Mesothelial cell of epicardium (in vitro differentiated cells): ENCODE measurements around the gene NLRC3. TPM values are rescaled to one million over a fixed set of nuclear protein-coding genes. Genes with fewer than 3 reads are reported as not detected.
"Not testable (repeated sequence)": the region's sequence is repeated elsewhere in the genome, so short reads cannot be mapped to it uniquely, and the experiment has no call there.

Experiments
- DNase-seq, 2 experiments: peaks; one replicate each; pipeline ENCODE4 v3.0.0; 2021; ENCODE audit warnings: low spot score in 2 of 2; ENCODE audit not compliant: unreplicated experiment in 2 of 2
- H3K27ac Mint-ChIP-seq: 2 replicates; pipeline ENCODE4 v1.8.0; 2021; ENCODE audit warnings: mixed read lengths
- H3K27me3 Mint-ChIP-seq: 2 replicates; pipeline ENCODE4 v1.8.0; 2021; ENCODE audit warnings: low read depth, mixed read lengths
- H3K36me3 Mint-ChIP-seq: 2 replicates; pipeline ENCODE4 v1.8.0; 2021; ENCODE audit warnings: mixed read lengths
- H3K4me1 Mint-ChIP-seq: 2 replicates; pipeline ENCODE4 v1.8.0; 2021; ENCODE audit warnings: mixed read lengths
- H3K4me3 Mint-ChIP-seq: 2 replicates; pipeline ENCODE4 v1.8.0; 2021; ENCODE audit warnings: mild to moderate bottlenecking, moderate library complexity, mixed read lengths
- H3K9me3 Mint-ChIP-seq: 2 replicates; pipeline ENCODE4 v1.8.0; 2021; ENCODE audit warnings: mixed read lengths
- total RNA-seq: library from RNA; stranded (reverse); gene quantifications from 3 replicates; pipeline ENCODE4 v1.2.1, GENCODE V29; 2021
- TF ChIP-seq, protein P1 (sequence below): fragments of 200-600 bp; sonication (generic); IDR thresholded peaks from one replicate; pipeline ENCODE4 v1.5.0; 2021; ENCODE audit warnings: antibody characterized with exemption; ENCODE audit not compliant: unreplicated experiment

Gene NLRC3
- total RNA-seq, 1 donor from 2014 or later, result 0.13 TPM

DNA sequence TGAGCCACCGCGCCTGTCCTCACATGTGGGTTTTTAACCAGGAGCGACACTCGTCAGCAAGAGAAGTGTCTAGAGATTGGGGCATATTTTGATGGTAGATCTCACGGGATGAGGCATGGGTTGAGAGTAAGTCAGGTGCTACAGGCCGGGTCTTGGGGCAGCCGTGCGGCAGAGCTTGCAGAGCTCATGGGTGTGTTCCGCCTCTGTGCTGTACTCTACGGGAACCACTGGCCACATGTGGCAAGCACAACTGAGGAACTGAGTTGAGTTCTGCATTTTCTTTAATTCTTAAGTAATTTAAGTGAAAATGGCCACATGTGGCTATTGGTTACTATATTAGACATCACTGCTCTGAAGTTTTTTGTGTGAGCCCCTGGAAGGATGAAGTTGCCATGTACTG lies 66.8 kb downstream of the NLRC3 start:
- no peak for DNase-seq
- TF ChIP-seq, protein P1, sequence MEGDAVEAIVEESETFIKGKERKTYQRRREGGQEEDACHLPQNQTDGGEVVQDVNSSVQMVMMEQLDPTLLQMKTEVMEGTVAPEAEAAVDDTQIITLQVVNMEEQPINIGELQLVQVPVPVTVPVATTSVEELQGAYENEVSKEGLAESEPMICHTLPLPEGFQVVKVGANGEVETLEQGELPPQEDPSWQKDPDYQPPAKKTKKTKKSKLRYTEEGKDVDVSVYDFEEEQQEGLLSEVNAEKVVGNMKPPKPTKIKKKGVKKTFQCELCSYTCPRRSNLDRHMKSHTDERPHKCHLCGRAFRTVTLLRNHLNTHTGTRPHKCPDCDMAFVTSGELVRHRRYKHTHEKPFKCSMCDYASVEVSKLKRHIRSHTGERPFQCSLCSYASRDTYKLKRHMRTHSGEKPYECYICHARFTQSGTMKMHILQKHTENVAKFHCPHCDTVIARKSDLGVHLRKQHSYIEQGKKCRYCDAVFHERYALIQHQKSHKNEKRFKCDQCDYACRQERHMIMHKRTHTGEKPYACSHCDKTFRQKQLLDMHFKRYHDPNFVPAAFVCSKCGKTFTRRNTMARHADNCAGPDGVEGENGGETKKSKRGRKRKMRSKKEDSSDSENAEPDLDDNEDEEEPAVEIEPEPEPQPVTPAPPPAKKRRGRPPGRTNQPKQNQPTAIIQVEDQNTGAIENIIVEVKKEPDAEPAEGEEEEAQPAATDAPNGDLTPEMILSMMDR, result no peak
- H3K27ac Mint-ChIP-seq, result no peak overlapping the region
- no peaks in the 10 kb centered on the region for H3K27me3 Mint-ChIP-seq
- H3K36me3 Mint-ChIP-seq, result peaks cover 40% of the 10 kb centered on the region
- H3K9me3 Mint-ChIP-seq, result no peaks in the 10 kb centered on the region
- no peak overlapping the region for H3K4me3 Mint-ChIP-seq
- no peaks in the 10 kb centered on the region for H3K4me1 Mint-ChIP-seq

DNA sequence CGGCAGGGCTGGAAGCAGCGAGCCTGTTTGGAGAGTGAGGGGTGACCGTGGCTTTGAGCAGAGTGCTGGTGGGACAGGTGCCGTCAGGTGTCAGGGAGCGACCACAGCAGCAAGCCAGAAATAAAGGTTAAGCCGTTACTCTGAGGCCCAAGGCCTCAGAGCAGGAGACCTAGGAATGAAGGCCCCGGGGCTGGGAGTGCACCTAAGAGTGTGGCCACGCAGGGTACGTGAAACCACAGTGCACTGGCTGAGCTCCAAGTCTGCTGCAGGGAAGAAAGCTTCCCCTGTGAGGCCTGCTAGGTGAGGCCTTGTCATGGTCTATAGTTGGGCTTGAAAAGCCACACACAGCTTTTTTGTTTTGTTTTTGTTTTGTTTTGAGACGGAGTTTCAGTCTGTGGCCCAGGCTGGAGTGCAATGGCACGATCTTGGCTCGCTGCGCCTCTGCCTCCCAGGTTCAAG lies 67.7 kb downstream of the NLRC3 start:
- H3K27ac Mint-ChIP-seq, result peak overlapping the region; percentile 39
- H3K4me1 Mint-ChIP-seq, result no peaks in the 10 kb centered on the region
- H3K4me3 Mint-ChIP-seq, result no peak overlapping the region
- no peaks in the 10 kb centered on the region for H3K27me3 Mint-ChIP-seq
- no peaks in the 10 kb centered on the region for H3K9me3 Mint-ChIP-seq
- TF ChIP-seq, protein P1, result no peak
- peaks cover 44% of the 10 kb centered on the region for H3K36me3 Mint-ChIP-seq
- no peak for DNase-seq

DNA sequence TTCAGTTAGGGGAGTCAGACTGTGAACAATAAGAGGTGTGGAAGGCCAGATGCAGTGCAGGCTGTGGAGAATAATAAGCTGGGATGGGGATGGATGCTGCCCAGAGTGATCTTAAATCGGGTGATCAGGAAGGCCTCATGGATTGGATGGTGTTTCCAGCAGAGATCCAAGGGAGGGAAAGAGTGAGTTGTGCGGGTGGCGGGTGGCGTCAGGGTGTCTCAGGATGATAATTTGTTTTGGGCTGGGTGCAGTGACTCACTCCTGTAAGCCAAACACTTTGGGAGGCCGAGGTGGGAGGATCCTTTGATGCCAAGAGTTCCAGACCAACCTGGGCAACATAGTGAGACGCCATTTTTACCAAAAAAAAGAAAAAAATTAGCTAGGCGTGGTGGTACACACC lies 68.5 kb downstream of the NLRC3 start:
- H3K4me3 Mint-ChIP-seq, result no peak overlapping the region
- no peak for DNase-seq
- no peaks in the 10 kb centered on the region for H3K27me3 Mint-ChIP-seq
- H3K36me3 Mint-ChIP-seq, result peaks cover 44% of the 10 kb centered on the region
- H3K27ac Mint-ChIP-seq, result no peak overlapping the region
- TF ChIP-seq, protein P1, result no peak
- peaks cover under 1% of the 10 kb centered on the region for H3K4me1 Mint-ChIP-seq
- H3K9me3 Mint-ChIP-seq, result no peaks in the 10 kb centered on the region

DNA sequence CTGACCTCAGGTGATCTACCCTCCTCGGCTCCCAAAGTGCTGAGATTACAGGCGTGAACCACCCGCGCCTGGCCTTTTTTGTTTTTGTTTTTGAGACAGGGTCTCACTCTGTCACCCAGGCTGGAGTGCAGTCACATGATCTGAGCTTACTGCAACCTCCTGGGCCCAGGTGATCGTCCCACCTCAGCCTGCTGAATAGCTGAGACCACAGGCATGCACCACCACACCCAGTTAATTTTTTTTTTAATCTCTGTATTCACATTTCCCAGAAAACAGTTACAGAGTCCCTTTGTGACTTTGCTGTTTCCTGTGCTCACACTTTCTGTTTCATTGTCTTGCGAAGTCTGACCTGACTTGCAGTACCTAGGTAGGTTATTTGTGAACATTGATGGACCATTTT lies 73.7 kb downstream of the NLRC3 start:
- H3K9me3 Mint-ChIP-seq, result no peaks in the 10 kb centered on the region
- H3K4me1 Mint-ChIP-seq, result peaks cover 20% of the 10 kb centered on the region
- no peak overlapping the region for H3K4me3 Mint-ChIP-seq
- TF ChIP-seq, protein P1, result no peak
- no peaks in the 10 kb centered on the region for H3K27me3 Mint-ChIP-seq
- peaks cover 22% of the 10 kb centered on the region for H3K36me3 Mint-ChIP-seq
- no peak for DNase-seq
- peak overlapping the region; percentile 30 for H3K27ac Mint-ChIP-seq

DNA sequence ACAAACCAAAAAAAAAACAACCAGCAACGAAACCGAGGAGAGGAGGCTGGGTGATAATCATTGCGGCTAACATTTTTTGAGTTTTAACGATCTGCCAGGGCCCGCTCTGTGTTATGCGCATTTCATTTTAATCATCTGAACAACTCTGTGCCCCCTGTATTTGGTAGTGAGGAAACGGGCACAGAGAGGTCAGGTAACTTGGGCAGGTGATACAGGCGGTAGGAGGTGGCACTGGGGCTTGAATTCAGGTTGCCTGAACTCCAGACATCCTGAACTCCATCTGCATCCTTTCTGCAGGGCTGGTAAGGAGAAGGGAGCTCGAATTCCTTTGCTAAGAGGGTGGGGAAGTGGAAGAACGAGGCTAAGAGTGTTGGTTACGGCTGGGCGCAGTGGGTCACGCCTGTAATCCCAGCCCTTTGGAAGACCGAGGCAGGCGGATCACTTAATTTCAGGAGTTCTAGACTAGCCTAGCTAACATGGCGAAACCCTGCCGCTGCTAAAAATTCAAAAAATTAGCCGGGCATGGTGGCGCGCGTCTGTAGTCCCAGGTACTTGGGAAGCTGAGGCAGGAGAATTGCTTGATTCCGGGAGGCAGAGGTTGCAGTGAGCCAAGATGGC lies 75.3 kb downstream of the NLRC3 start:
- Mint-ChIP-seq H3K4me3 (peak overlapping the region; percentile 85), H3K9me3 (no peaks in the 10 kb centered on the region), H3K36me3 (peaks cover 14% of the 10 kb centered on the region), H3K27me3 (no peaks in the 10 kb centered on the region), H3K4me1 (peaks cover 20% of the 10 kb centered on the region), H3K27ac (peak overlapping the region; percentile 95)
- no peak for DNase-seq
- TF ChIP-seq, protein P1, result no peak

DNA sequence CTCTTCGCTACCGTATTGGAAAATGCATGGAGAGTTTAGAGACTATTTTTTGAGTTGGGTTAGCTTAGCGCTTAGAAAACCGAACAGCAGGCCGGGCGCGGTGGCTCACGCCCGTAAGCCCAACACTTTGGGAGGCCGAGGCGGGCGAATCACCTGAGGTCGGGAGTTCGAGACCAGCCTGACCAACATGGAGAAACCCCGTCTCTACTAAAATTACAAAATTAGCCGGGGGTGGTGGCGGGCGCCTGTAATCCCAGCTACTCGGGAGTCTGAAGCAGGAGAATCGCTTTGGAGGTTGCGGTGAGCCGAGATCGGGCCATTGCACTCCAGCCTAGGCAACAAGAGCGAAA lies 75.8 kb downstream of the NLRC3 start:
- H3K9me3 Mint-ChIP-seq, DNase-seq, H3K27me3 Mint-ChIP-seq: not testable (repeated sequence)
- Mint-ChIP-seq H3K4me1 (peaks cover 20% of the 10 kb centered on the region), H3K36me3 (peaks cover 14% of the 10 kb centered on the region), H3K27ac (peak overlapping the region; percentile 95), H3K4me3 (peak overlapping the region; percentile 85)
